GM19238 (cell line): ENCODE results near the gene ZC3H12D.
"Not testable (repeated sequence)": the region's sequence is repeated elsewhere in the genome, so short reads cannot be mapped to it uniquely, and the experiment has no call there.

Experiments
- DNase-seq: peaks from one replicate; pipeline ENCODE4 v3.0.0; 2011; ENCODE audit warnings: low spot score; ENCODE audit not compliant: insufficient read length

Gene ZC3H12D

GRCh38 chr6:149483849-149484655 is 762 bp downstream of the ZC3H12D start:
- DNase-seq: no peak

- no peak for DNase-seq
Measured at GRCh38 chr6:149483334-149483725, 1.5 kb downstream of the ZC3H12D start.

GRCh38 chr6:149482545-149483333 is 2.1 kb downstream of the ZC3H12D start:
- no peak for DNase-seq

GRCh38 chr6:149480502-149481280 is 4.1 kb downstream of the ZC3H12D start:
- DNase-seq: no peak

GRCh38 chr6:149478631-149479314 is 6.0 kb downstream of the ZC3H12D start:
- no peak for DNase-seq

GRCh38 chr6:149477544-149477943 is 7.3 kb downstream of the ZC3H12D start:
- no peak for DNase-seq

- no peak for DNase-seq
Measured at GRCh38 chr6:149476789-149477455, 7.9 kb downstream of the ZC3H12D start.

- no peak for DNase-seq
Measured at GRCh38 chr6:149474108-149474935, 10.5 kb downstream of the ZC3H12D start.

- no peak for DNase-seq
Measured at GRCh38 chr6:149473080-149474052, 11.4 kb downstream of the ZC3H12D start.

GRCh38 chr6:149472241-149472640 is 12.6 kb downstream of the ZC3H12D start:
- DNase-seq: no peak

- DNase-seq: no peak
Measured at GRCh38 chr6:149471801-149472200, 13.0 kb downstream of the ZC3H12D start.

- DNase-seq: no peak
Measured at GRCh38 chr6:149470948-149471347, 13.9 kb downstream of the ZC3H12D start.

GRCh38 chr6:149468179-149468578 is 16.6 kb downstream of the ZC3H12D start:
- DNase-seq: no peak

GRCh38 chr6:149467265-149467664 is 17.5 kb downstream of the ZC3H12D start:
- DNase-seq: no peak

- no peak for DNase-seq
Measured at GRCh38 chr6:149464411-149464810, 20.4 kb downstream of the ZC3H12D start.

- DNase-seq: no peak
Measured at GRCh38 chr6:149463781-149464180, 21.0 kb downstream of the ZC3H12D start.

GRCh38 chr6:149462712-149463111 is 22.1 kb downstream of the ZC3H12D start:
- not testable (repeated sequence) for DNase-seq

GRCh38 chr6:149461670-149462069 is 23.1 kb downstream of the ZC3H12D start:
- no peak for DNase-seq

GRCh38 chr6:149460249-149460648 is 24.6 kb downstream of the ZC3H12D start:
- not testable (repeated sequence) for DNase-seq
